Measurements from ENCODE around the gene CST2. TPM values are rescaled to one million over a fixed set of nuclear protein-coding genes. Genes with fewer than 3 reads are reported as not detected.

CST2 gene
- total and polyA plus RNA-seq, 2 donors (not counting 3 experiments of a cell fraction or from before 2014, with no cell fraction given) = not detected

DNA sequence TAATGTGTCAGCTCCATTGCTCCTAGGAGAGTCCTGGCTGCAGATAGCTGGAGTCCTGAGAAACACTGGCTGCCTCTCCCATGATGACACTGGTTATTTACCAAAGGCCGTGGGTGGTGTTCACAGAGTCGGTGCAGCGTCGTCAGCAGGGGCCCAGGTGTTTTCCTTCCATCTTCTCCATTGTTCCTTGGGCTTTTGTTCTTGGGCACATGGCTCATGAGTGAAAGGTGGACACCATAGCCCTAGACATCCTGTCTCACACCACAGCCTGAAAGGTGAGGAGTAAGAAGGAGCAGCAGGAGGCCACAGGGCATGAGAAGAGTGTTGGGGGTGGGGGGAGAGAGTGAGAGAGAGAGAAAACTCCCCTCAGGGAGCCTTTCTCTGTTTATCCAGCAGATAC, 43.9 kb upstream of the CST2 start:
- no peak for FAIRE-seq
- TF ChIP-seq JUN (IDR thresholded peaks at IDR 0.05; ENCODE audit: borderline replicate concordance, insufficient read depth, insufficient read length, low read depth) = no peak
- no peak for TF ChIP-seq FOS (IDR thresholded peaks at IDR 0.05; ENCODE audit: borderline replicate concordance, insufficient read depth, low read length)
- TF ChIP-seq POLR2AphosphoS5 (IDR thresholded peaks at IDR 0.05; ENCODE audit: insufficient read depth, low read depth, low read length) = no peak
- no peak for TF ChIP-seq POLR2A (IDR thresholded peaks at IDR 0.05; ENCODE audit: low read depth, low read length)
- TF ChIP-seq EZH2 (IDR thresholded peaks at IDR 0.05; ENCODE audit: borderline replicate concordance, low read depth, low read length, severe bottlenecking) = no peak
- TF ChIP-seq GATA2 (IDR thresholded peaks at IDR 0.05; ENCODE audit: insufficient read depth, insufficient read length, low read depth, low read length) = no peak
- TF ChIP-seq, protein P1, sequence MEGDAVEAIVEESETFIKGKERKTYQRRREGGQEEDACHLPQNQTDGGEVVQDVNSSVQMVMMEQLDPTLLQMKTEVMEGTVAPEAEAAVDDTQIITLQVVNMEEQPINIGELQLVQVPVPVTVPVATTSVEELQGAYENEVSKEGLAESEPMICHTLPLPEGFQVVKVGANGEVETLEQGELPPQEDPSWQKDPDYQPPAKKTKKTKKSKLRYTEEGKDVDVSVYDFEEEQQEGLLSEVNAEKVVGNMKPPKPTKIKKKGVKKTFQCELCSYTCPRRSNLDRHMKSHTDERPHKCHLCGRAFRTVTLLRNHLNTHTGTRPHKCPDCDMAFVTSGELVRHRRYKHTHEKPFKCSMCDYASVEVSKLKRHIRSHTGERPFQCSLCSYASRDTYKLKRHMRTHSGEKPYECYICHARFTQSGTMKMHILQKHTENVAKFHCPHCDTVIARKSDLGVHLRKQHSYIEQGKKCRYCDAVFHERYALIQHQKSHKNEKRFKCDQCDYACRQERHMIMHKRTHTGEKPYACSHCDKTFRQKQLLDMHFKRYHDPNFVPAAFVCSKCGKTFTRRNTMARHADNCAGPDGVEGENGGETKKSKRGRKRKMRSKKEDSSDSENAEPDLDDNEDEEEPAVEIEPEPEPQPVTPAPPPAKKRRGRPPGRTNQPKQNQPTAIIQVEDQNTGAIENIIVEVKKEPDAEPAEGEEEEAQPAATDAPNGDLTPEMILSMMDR (IDR thresholded peaks at IDR 0.05; ENCODE audit: extremely low read depth in 1 of 2, insufficient read depth in 1 of 2, low read depth in 1 of 2, low read length in 2 of 2) = no peak
- TF ChIP-seq, protein P2, sequence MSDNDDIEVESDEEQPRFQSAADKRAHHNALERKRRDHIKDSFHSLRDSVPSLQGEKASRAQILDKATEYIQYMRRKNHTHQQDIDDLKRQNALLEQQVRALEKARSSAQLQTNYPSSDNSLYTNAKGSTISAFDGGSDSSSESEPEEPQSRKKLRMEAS (IDR thresholded peaks at IDR 0.05; ENCODE audit: insufficient read depth, insufficient read length) = no peak
- no peak for TF ChIP-seq MYC (IDR thresholded peaks at IDR 0.05; ENCODE audit: low read depth, low read length)
- Histone ChIP-seq H3K4me1 (ENCODE audit: control insufficient read depth, extremely low read depth, insufficient read depth, low read length) (no peaks in the 10 kb centered on the region), H3K9me3 (replicated peaks; ENCODE audit: control insufficient read depth, insufficient read depth, low read length) (no peaks in the 10 kb centered on the region), H3K27ac (ENCODE audit: insufficient read depth, low read depth, low read length) (no peak overlapping the region), H3K27me3 (ENCODE audit: control insufficient read depth in 2 of 2, insufficient read depth in 2 of 2, low read length in 2 of 2) (peaks cover 2 to 8% of the 10 kb centered on the region in 2 experiments), H3K9ac (replicated peaks; ENCODE audit: extremely low read depth, insufficient read depth, low read length) (no peak overlapping the region), H3K36me3 (ENCODE audit: control insufficient read depth in 2 of 2, extremely low read depth in 1 of 2, insufficient read depth in 2 of 2, low read length in 2 of 2) (no peaks in the 10 kb centered on the region), H4K20me1 (replicated peaks; ENCODE audit: control insufficient read depth, extremely low read depth, insufficient read depth, low read length) (no peaks in the 10 kb centered on the region), H3K79me2 (ENCODE audit: control insufficient read depth, insufficient read depth, low read length) (no peaks in the 10 kb centered on the region), H2AFZ (ENCODE audit: low read depth, low read length) (no peak overlapping the region), H3K4me2 (ENCODE audit: insufficient read depth, low read length) (no peak overlapping the region), H3K4me3 (replicated peaks in 1 of 3; ENCODE audit: insufficient read depth in 1 of 3, low read depth in 1 of 3, low read length in 3 of 3) (no peak overlapping the region), H3K9me1 (replicated peaks; ENCODE audit: control insufficient read depth, extremely low read depth, insufficient read depth, low read length) (no peaks in the 10 kb centered on the region)
- dilution Hi-C loops (cut with MboI; ENCODE audit: extremely low pct_ligation_motif_present, low sequenced_read_pairs) (no loop called here), intact Hi-C loops (cut with micrococcal nuclease) (no loop called here)
- CTCF ChIA-PET = no interaction called here
- no TSS peak for BruUV-seq (replicated peaks)
- no peak for DNase-seq (ENCODE audit: low read depth, low spot score)
- POLR2A ChIA-PET = no interaction called here

Measured in endothelial cell of umbilical vein (primary cell).